AG09319 (cell line): ENCODE data around the gene LMOD1.
A peak's percentile ranks its signal among the peaks of the same experiment; 100 is the strongest.
"Not testable (repeated sequence)": the region's sequence is repeated elsewhere in the genome, so short reads cannot be mapped to it uniquely, and the experiment has no call there.

Experiments
- DNase-seq: peaks from one replicate; pipeline ENCODE4 v3.0.0-alpha.2; 2010; ENCODE audit warnings: low read depth; ENCODE audit errors: extremely low read depth
- CTCF ChIP-seq: IDR thresholded peaks from 2 replicates; pipeline ENCODE4 v1.5.1; 2011; ENCODE audit warnings: low read depth, mild to moderate bottlenecking, inconsistent platforms, low read length, moderate library complexity

Gene LMOD1

GRCh38 chr1:201876148-201876818 is 70.1 kb downstream of the LMOD1 start:
- DNase-seq: no peak
- TF ChIP-seq CTCF: peak; percentile 40

- DNase-seq: no peak
- no peak for TF ChIP-seq CTCF
These were observed 71.7 kb downstream of the LMOD1 start for GRCh38 chr1:201874672-201875071.

- no peak for DNase-seq
- no peak for TF ChIP-seq CTCF
These were observed 76.0 kb downstream of the LMOD1 start for GRCh38 chr1:201870397-201870796.

GRCh38 chr1:201861448-201861847 is 84.9 kb downstream of the LMOD1 start:
- DNase-seq: no peak
- TF ChIP-seq CTCF: no peak

GRCh38 chr1:201859424-201859823 is 86.9 kb downstream of the LMOD1 start:
- no peak for TF ChIP-seq CTCF
- DNase-seq: no peak

- DNase-seq: not testable (repeated sequence)
These were observed 89.6 kb downstream of the LMOD1 start for GRCh38 chr1:201856722-201857121.

- no peak for DNase-seq
- TF ChIP-seq CTCF: no peak
These were observed 94.4 kb downstream of the LMOD1 start for GRCh38 chr1:201851949-201852348.

GRCh38 chr1:201850053-201850397 is 96.3 kb downstream of the LMOD1 start:
- DNase-seq: peak; percentile 49
- TF ChIP-seq CTCF: no peak
